ENCODE results near the gene CISD1. TPM values are rescaled to one million over a fixed set of nuclear protein-coding genes. Genes with fewer than 3 reads are reported as not detected.
A peak's percentile ranks its signal among the peaks of the same experiment; 100 is the strongest.

The CISD1 gene
- polyA plus RNA-seq, 3 donors, result 5.4 to 29.4 (median 24.9) TPM

GRCh38 chr10:58265249-58265648, 3.7 kb upstream of the CISD1 start:
- TF ChIP-seq CTCF (IDR thresholded peaks at IDR 0.05), result no peak
- H3K4me3 ChIP-seq (replicated peaks in 1 of 3; ENCODE audit: low read depth in 2 of 3, low read length in 3 of 3), result peak overlapping the region; percentile 2 to 83 (median 79)
- peaks cover 0 to 5% of the 10 kb centered on the region in 2 donors for H3K36me3 Mint-ChIP-seq
- H3K4me2 ChIP-seq (replicated peaks; ENCODE audit: extremely low read depth, low read length, poor library complexity, severe bottlenecking), result peak overlapping the region; percentile 91
- no peaks in the 10 kb centered on the region for H3K27me3 Mint-ChIP-seq (ENCODE audit: low read depth in 3 of 3)
- H3K9me3 Mint-ChIP-seq, result peaks cover 0 to 8% (median 0%) of the 10 kb centered on the region in 7 donors
- H3K4me1 ChIP-seq (ENCODE audit: control insufficient read depth in 1 of 2, insufficient read depth in 2 of 2, low read length in 2 of 2), result peaks cover 35 to 53% of the 10 kb centered on the region in 2 donors
- H3K9ac ChIP-seq (ENCODE audit: insufficient read depth, low read length, poor library complexity, severe bottlenecking), result peak overlapping the region; percentile 99
- no peaks in the 10 kb centered on the region for H3K9me3 ChIP-seq (replicated peaks in 1 of 2; ENCODE audit: control insufficient read depth in 1 of 2, insufficient read depth in 1 of 2, low read length in 2 of 2)
- no peaks in the 10 kb centered on the region for H3K36me3 ChIP-seq (replicated peaks in 1 of 2; ENCODE audit: control insufficient read depth in 1 of 2, insufficient read depth in 2 of 2, low read length in 2 of 2)
- H3K4me1 Mint-ChIP-seq, result peaks cover 53% of the 10 kb centered on the region
- no peak for DNase-seq
- H3K27ac Mint-ChIP-seq, result peak overlapping the region in 6 of 7 donors; percentile 11 to 100 (median 99)
- H3K27me3 ChIP-seq (ENCODE audit: control insufficient read depth in 2 of 2, insufficient read depth in 2 of 2, low read length in 2 of 2), result no peaks in the 10 kb centered on the region
- peaks cover 76% of the 10 kb centered on the region for H3K79me2 ChIP-seq (ENCODE audit: insufficient read depth, low read length)
- H3K27ac ChIP-seq (ENCODE audit: low read depth in 1 of 2, low read length in 2 of 2), result peak overlapping the region in 1 of 2 donors; percentile 100
- H3K4me3 Mint-ChIP-seq, result peak overlapping the region; percentile 98
- H2AFZ ChIP-seq (ENCODE audit: insufficient read depth, low read depth, low read length, poor library complexity, severe bottlenecking), result no peak overlapping the region
- intact Hi-C loops (cut with micrococcal nuclease), result loop anchor here (10.0 kb wide), 2 partner anchors 70 to 1640 kb away; partner anchors contain the start of genes CCDC6 (in 1 of the 2) and UBE2D1 (in 1 of the 2)
- H4K20me1 ChIP-seq (ENCODE audit: insufficient read depth, low read length), result peaks cover 49% of the 10 kb centered on the region
- no CpG with 5 or more reads among the region's 1 CpG for WGBS (ENCODE audit: insufficient coverage)

GRCh38 chr10:58266003-58266825, 2.7 kb upstream of the CISD1 start:
- peak; percentile 84 to 91 (median 91) for DNase-seq
- Histone ChIP-seq H3K4me2 (replicated peaks; ENCODE audit: extremely low read depth, low read length, poor library complexity, severe bottlenecking) (peak overlapping the region; percentile 91), H3K79me2 (ENCODE audit: insufficient read depth, low read length) (peaks cover 73% of the 10 kb centered on the region), H3K4me3 (replicated peaks in 1 of 3; ENCODE audit: low read depth in 2 of 3, low read length in 3 of 3) (peak overlapping the region; percentile 67 to 83 (median 79)), H3K36me3 (replicated peaks in 1 of 2; ENCODE audit: control insufficient read depth in 1 of 2, insufficient read depth in 2 of 2, low read length in 2 of 2) (no peaks in the 10 kb centered on the region), H3K9ac (ENCODE audit: insufficient read depth, low read length, poor library complexity, severe bottlenecking) (peak overlapping the region; percentile 99), H2AFZ (ENCODE audit: insufficient read depth, low read depth, low read length, poor library complexity, severe bottlenecking) (no peak overlapping the region), H3K27ac (ENCODE audit: low read depth in 1 of 2, low read length in 2 of 2) (peak overlapping the region; percentile 93 to 100), H3K9me3 (replicated peaks in 1 of 2; ENCODE audit: control insufficient read depth in 1 of 2, insufficient read depth in 1 of 2, low read length in 2 of 2) (no peaks in the 10 kb centered on the region), H3K27me3 (ENCODE audit: control insufficient read depth in 2 of 2, insufficient read depth in 2 of 2, low read length in 2 of 2) (no peaks in the 10 kb centered on the region), H4K20me1 (ENCODE audit: insufficient read depth, low read length) (peaks cover 40% of the 10 kb centered on the region), H3K4me1 (ENCODE audit: control insufficient read depth in 1 of 2, insufficient read depth in 2 of 2, low read length in 2 of 2) (peaks cover 35 to 53% of the 10 kb centered on the region in 2 donors)
- no peaks in the 10 kb centered on the region for H3K27me3 Mint-ChIP-seq (ENCODE audit: low read depth in 3 of 3)
- H3K36me3 Mint-ChIP-seq, result peaks cover 0 to 5% of the 10 kb centered on the region in 2 donors
- H3K27ac Mint-ChIP-seq, result peak overlapping the region; percentile 98 to 100 (median 99)
- peaks cover 48% of the 10 kb centered on the region for H3K4me1 Mint-ChIP-seq
- intact Hi-C loops (cut with micrococcal nuclease), result loop anchor here (2.0 to 10.0 kb wide), 3 partner anchors 17 to 1639 kb away; partner anchors contain the start of genes CCDC6 (in 1 of the 2) and UBE2D1 (in 1 of the 2)
- TF ChIP-seq CTCF (IDR thresholded peaks at IDR 0.05), result no peak
- H3K9me3 Mint-ChIP-seq, result peaks cover 0 to 8% (median 0%) of the 10 kb centered on the region in 7 donors
- H3K4me3 Mint-ChIP-seq, result peak overlapping the region; percentile 98
- 0% methylated on average over 4 of the region's 14 CpGs for WGBS (ENCODE audit: insufficient coverage)

Data from CD14-positive monocyte (primary cell).